GM12873 (cell line): ENCODE results near the gene CDKAL1.

Experiments used
- CTCF ChIP-seq: IDR thresholded peaks from 2 replicates; pipeline ENCODE4 v1.5.1; 2012; ENCODE audit warnings: low read depth, mild to moderate bottlenecking, moderate library complexity, low read length, control low read depth; ENCODE audit not compliant: insufficient read depth; ENCODE audit errors: missing control alignments

The CDKAL1 gene

DNA sequence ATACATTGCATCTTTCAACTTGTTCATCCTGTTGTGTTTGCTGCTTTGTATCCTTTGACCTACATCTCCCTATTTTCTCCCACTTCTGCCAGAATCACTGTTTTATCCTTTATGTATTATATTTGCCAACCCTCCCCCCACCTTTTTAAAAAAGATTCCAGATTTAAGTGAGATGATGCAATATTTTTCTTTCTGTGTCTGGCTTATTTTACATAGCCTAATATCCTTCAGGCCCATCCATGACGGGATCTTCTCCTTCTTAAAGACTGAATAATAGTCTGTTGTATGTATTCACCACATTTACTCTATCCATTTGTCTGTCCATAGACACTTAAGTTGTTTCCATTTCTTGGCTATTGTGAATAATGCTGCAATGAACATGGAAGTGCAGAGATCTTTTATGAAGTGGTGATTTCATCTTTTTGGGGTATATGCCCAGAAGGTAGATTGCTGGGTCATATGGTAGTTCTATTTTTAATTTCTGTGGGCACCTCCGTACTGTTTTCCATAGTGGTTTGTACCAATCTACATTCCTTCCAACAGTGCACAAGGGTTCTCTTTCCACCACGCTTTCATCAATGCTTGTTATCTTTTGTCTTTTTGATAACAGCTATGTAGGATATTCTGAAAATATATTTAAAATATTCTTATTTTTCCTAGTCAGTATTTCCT lies 181.0 kb downstream of the CDKAL1 start:
- TF ChIP-seq CTCF = no peak

- no peak for TF ChIP-seq CTCF
These were observed 182.6 kb downstream of the CDKAL1 start for GRCh38 chr6:20716865-20717264.

DNA sequence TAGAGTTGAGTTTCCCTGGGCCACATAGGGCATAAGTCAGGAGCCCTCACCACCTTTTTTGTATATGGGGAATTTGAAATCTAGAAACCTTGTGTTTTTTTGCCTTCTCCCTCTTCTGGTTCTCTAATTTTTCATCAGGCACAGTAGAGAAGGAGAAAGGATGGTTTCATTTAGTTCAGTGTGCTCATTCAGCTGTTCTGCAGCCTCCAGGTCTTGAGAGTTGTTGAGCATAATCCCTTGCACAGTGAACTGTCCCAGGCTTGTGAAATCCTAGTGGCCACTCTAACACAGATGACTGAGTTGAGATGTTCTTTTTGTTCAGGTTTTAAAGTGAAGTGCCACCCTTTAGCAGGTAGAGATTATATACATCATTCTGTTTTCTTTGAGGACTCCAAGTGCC lies 183.5 kb downstream of the CDKAL1 start:
- TF ChIP-seq CTCF = no peak

- no peak for TF ChIP-seq CTCF
These were observed 184.7 kb downstream of the CDKAL1 start for GRCh38 chr6:20718705-20719653.

- TF ChIP-seq CTCF = no peak
These were observed 185.7 kb downstream of the CDKAL1 start for GRCh38 chr6:20719980-20720379.

DNA sequence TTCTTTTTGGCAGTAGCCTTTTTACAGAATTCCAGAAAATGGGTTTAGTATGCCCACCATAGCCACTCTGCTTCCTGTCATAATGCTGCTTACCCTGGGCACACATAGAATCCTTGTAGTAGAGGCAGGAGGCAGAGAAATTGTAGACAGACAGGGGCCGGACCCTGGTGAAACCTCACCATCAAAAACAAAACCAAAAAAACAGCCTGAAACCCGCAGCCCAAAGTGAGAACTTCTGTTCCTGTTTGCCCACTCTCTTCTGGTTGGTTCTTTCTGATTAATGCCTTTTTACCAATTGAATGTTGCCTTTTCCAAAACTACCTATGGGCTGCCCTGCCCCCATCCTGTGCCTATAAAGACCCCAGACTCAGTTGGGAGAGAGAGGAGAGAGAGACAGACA lies 188.2 kb downstream of the CDKAL1 start:
- TF ChIP-seq CTCF = no peak

GRCh38 chr6:20723236-20723635 lies 189.0 kb downstream of the CDKAL1 start:
- TF ChIP-seq CTCF = no peak
